Measurements from ENCODE around the gene SEMA6B.
"Not testable (repeated sequence)": the region's sequence is repeated elsewhere in the genome, so short reads cannot be mapped to it uniquely, and the experiment has no call there.

SEMA6B gene

DNA sequence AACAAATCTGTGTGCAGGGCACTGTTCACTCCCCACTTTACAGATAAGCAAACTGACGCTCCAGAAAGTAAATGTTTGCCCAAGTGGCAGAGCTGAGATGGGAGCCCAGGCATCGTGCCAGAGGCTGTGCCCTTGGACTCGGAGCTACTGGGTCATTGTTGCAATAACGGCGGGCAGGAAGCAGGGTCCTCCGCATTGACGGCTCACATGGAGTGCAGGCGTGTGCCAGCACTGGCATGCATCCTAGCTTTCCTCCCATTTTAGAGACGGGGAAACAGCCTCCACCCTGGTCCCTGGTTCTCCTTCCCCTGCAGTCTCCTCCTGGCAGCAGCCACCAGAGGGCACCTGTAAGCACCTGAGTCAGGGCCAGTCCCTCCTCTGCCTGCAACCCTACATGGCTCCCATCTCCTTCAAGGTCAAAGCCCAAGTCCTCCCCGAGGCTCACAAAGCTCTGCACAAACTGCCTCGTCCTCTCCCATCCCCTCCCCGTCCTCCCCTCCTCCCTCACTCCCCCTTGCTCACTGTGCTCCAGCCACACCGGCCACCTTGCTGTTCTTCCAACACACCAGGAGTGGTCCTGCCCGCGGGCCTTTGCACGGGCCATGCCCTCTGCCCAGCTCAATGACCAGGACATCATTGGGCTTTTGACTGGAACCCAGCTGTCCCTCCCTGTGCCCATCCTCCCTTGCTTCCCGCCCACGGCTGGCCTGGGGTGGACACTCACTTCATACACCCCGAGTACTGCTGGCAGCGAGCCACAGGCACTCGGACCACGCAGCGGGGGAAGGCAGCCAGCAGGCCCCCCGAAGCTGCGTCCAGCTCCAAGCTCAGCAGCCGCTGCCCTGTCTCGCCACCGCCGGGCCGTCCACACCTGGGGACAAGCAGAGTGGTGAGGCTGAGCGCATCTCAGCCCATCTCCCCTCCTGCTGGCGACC lies 11.9 kb downstream of the SEMA6B start:
- no peak for DNase-seq (ENCODE audit: low read depth)

- DNase-seq (ENCODE audit: low read depth), result no peak
Measured at GRCh38 chr19:4543842-4544647, 15.4 kb downstream of the SEMA6B start.

DNA sequence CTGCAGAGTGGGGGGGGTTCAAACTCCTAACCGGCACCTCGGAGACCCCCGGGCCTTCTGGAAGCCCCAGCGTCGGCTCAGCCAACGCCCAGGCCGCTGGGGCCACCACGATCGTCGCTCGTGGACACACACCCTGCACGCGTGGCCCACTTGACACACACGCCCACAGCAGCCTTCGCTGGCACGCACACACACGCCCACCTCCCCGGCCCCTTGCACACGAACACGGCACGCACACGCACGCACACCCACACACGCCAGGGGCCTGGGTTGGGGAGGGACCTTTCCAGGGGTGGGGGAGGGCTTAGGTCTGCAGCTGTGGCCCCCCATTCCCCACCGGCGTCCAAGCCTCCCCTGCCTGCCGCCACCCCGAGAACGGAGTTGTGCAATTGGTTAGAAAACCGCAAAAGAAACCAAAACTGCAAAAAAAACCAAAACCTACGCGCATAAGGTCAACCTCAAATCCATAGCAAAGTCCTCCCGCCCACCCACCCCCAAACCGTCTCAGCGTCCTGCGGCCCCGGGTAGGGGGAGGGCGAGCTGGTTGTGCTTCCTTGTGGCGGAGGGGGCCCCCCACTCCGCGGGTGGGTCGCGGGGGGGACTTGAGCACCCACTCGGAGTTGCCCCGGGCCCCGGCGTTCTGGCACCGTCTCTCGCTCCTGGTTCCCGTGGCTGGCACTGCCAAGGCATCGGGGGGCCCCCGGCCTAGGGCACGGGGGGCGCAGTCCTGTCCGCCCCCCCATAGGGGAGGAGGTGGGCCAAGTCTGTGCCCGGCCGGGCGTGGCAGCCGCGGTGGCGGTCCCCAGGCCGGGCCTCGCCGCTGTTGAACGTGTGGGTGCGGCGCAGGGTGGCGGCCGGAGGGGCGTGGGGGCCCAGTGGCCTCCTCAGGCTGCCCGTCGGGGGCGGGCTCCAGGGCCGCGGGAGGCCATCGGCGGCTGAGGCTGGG lies 16.3 kb downstream of the SEMA6B start:
- DNase-seq (ENCODE audit: low read depth), result no peak

GRCh38 chr19:4541806-4542145 lies 17.7 kb downstream of the SEMA6B start:
- not testable (repeated sequence) for DNase-seq (ENCODE audit: low read depth)

DNA sequence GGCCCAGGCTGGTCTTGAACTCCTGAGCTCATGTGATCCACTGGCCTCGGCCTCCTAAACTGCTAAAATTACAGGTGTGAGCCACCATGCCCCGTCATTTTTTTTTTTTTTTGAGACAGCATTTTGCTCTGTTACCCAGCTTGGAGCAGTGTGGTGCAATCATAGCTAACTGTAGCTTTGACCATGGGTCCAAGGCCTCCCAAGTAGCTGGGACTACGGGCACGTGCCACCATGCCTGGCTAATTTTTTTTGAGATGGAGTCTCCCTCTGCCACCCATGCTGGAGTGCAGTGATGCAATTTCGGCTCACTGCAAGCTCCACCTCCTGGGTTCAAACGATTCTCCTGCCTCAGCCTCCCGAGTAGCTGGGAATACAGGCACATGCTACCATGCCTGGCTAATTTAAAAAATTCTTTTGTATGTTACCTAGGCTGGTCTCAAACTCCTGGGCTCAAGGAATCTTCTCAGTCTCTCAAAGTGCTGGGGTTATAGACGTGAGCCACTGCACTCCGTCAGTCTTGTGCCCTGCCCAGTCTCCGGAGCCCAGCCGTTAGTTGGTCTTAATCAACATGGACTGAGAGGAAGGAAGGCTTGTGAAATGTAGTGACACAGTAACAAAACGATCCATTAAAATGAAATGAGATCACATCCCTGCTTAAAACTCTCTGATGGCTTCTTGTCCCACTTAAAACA lies 18.2 kb downstream of the SEMA6B start:
- no peak for DNase-seq (ENCODE audit: low read depth)

GRCh38 chr19:4539693-4540581 lies 19.5 kb downstream of the SEMA6B start, which contains the start of gene LRG1:
LRG1 (minus strand) TSS chr19:4540036; CDS start chr19:4540013, 23 bp downstream.
- no peak for DNase-seq (ENCODE audit: low read depth)

DNA sequence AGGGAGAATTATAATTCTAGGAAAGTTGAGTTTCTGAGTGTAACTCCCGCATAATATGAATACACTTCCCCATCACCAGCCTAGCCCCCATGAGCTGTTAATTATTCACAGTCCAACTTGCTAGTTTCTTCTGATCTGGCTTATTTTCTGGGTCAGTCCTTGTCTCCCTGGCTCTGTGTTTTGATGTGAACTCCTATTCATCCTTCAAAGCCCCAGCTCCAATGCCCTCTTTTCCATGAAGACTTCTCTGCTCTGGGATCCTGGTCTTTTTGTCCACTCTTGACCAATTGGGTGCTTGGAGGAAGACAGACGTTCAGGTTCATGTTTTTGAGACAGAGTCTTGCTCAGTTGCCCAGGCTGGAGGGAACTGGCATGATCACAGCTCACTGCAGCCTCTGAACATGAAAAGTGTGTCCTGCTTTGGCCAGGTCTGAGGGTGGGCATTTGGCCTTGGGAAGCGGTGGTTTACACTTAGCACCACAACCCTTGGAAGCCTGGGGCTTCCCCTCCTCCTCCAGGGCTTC lies 20.3 kb downstream of the SEMA6B start:
- DNase-seq (ENCODE audit: low read depth), result no peak

DNA sequence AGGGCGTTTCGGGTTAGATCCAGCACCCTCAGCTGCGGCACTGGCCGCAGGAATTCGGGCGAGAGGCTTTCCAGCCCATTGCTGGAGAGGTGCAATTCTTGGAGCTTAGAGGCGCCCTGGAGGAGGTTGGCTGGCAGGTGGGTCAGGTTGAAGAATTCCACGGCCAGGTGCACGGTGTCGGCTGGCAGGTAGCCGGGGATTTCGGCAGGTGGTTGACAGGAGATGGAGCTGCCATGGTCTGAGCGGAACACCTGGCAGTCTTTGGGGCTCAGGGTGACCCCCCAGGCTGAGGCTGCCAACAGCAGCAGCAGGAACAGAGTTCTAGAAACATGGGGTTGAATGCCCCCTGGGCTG lies 20.9 kb downstream of the SEMA6B start:
- DNase-seq (ENCODE audit: low read depth), result no peak

DNA sequence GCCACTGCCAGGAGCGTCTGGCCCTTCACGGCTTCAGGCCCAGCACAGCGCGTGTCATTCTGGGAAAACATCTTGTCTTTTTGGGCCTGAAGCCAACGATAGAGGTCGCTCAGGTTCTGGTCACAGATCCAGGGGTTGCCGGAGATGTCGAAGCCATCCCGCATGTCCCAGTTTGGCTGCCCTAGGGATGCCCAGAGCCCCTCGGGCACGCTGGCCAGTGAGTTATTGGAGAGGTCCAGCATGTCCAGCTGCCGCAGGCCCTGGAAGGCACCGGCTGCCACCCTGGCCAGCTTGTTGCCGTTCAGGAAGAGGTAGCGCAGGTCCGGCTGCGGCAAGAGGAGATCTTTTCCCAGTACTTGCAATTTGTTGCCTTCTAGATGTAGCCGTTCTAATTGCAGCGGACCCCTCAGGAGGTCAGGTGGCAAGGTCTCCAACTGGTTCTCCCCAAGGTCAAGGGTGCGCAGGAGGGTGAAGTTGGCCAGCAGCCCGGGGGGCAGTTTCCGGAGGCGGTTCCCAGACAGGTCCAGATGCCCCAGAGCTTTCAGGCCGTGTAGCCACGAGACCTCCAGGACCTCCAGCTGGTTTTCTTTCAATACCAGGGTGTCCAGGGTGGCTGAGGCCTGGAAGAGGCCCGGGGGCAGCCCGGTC lies 21.4 kb downstream of the SEMA6B start:
- no peak for DNase-seq (ENCODE audit: low read depth)

- DNase-seq (ENCODE audit: low read depth), result no peak
Measured at GRCh38 chr19:4536798-4537197, 22.7 kb downstream of the SEMA6B start.

GRCh38 chr19:4534836-4535658 lies 24.4 kb downstream of the SEMA6B start, which contains the start of gene PLIN5:
PLIN5 (minus strand) TSS chr19:4535224; CDS start chr19:4534074, 1,150 bp downstream.
- DNase-seq (ENCODE audit: low read depth), result peak; percentile 24

DNA sequence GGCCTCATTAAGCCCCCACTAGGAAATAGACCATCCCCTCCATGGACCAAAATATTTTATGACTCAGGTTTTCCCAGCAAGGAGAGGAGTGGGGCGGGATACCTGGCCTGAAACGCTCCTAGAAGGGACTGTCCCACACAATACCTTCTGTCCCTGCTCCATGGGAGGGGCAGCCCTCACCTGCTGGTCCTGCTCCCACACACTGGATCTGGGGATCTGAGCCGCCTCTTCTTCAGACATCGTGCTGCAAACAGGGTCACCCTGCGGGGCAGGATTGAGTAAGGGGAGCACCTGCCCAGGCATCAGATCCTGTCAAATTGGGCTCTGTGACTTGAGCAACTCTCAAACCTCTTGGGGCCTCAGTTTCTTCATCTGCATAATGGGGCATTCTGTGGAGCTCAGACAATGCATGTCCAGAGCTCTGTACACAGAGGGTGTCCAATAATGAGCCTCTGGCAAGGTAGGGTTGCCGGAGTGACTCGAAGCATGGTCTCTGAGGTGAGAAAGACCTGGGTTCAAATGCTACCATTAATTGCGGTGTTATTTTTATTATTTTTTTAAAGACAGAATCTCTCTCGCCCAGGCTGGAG lies 25.6 kb downstream of the SEMA6B start:
- DNase-seq (ENCODE audit: low read depth), result no peak

GRCh38 chr19:4533334-4533733 lies 26.1 kb downstream of the SEMA6B start:
- DNase-seq (ENCODE audit: low read depth), result no peak

GRCh38 chr19:4531562-4532165 lies 27.8 kb downstream of the SEMA6B start:
- no peak for DNase-seq (ENCODE audit: low read depth)

DNA sequence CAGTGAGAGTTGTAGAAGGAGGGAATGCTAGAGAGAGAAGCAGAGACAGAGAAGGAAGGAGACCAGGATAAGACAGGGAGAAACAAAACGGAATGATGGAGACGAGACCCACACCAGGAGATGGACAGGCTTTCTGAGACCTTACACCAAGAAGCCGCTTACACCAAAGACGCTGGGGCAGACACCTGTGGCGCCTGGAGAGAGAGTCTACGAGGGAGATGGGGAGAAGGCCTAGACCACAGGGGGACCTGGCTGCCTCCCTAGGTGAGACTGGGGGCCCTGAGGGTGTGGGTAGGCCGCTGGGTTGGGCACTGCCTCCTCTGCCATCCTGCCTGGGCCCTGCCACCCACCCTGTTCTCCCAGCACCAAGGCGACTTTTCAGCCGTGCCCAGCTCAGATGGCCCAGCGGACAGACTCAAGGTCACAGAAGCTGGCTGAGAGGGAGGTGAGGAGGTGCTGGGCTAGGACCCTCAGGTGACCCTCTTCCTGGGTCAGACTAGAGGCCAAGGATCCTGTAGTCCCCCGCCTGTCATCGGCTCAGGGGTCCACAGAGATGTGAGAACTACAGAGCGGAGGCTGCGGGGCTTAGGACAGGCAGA lies 29.5 kb downstream of the SEMA6B start:
- DNase-seq (ENCODE audit: low read depth), result no peak

DNA sequence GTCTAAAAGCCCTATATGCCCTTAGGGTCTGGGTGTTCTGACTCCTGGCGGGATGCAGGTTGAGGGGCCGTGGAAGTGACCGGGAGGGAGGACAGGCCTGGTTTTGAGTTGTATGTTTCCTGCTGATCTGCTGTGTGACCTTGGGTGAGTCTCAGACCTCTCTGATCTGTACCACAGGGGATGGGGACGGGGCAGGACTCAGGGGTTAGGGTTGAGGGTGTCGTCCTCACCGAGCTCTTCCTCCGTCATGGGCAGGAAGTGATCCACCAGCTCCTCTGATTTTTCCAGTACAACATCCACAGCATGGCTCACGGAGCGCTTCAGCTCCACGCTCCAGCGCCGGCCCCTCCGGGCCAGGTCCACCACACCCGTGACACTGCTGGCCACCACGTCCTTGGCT lies 30.6 kb downstream of the SEMA6B start:
- DNase-seq (ENCODE audit: low read depth), result no peak

- DNase-seq (ENCODE audit: low read depth), result not testable (repeated sequence)
Measured at GRCh38 chr19:4527377-4527776, 32.1 kb downstream of the SEMA6B start.

Measured in T follicular helper cell (primary cell).